Body of pancreas (tissue), 4 donors: ENCODE data around the gene PRKAR1A.

ENCODE experiments used
- POLR2A ChIP-seq, 3 donors: fragments of 450-650 bp; IDR thresholded peaks; one replicate each; pipeline ENCODE4 v1.6.1; 2016; ENCODE audit warnings: antibody characterized with exemption in 3 of 3, mild to moderate bottlenecking in 2 of 3
- TF ChIP-seq, protein P1 (sequence below), 7 experiments: fragments of 450-650 bp in 4 of 7; fragments of 200-600 bp in 3 of 7; sonication (generic) in 3 of 7; IDR thresholded peaks; one replicate each; pipeline ENCODE4 v1.5.1; 2016 to 2019; ENCODE audit warnings: antibody characterized with exemption in 7 of 7

- TF ChIP-seq, protein P1, sequence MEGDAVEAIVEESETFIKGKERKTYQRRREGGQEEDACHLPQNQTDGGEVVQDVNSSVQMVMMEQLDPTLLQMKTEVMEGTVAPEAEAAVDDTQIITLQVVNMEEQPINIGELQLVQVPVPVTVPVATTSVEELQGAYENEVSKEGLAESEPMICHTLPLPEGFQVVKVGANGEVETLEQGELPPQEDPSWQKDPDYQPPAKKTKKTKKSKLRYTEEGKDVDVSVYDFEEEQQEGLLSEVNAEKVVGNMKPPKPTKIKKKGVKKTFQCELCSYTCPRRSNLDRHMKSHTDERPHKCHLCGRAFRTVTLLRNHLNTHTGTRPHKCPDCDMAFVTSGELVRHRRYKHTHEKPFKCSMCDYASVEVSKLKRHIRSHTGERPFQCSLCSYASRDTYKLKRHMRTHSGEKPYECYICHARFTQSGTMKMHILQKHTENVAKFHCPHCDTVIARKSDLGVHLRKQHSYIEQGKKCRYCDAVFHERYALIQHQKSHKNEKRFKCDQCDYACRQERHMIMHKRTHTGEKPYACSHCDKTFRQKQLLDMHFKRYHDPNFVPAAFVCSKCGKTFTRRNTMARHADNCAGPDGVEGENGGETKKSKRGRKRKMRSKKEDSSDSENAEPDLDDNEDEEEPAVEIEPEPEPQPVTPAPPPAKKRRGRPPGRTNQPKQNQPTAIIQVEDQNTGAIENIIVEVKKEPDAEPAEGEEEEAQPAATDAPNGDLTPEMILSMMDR (IDR thresholded peaks at IDR 0.05): no peak
- TF ChIP-seq POLR2A (IDR thresholded peaks at IDR 0.05): no peak
Measured at GRCh38 chr17:68565661-68566441, 53.6 kb downstream of the PRKAR1A start.
